Natural killer cell (primary cell): ENCODE data around the gene TM9SF4. TPM values are rescaled to one million over a fixed set of nuclear protein-coding genes. Genes with fewer than 3 reads are reported as not detected.

Source experiments
- ATAC-seq, 3 donors: fragments of 150-1000 bp in 2 of 3; fragments of 200-7000 bp in 1 of 3; cut with Tn5 transposase; 1 replicate in 1 of 3; 2 replicates in 2 of 3; pipeline ENCODE4 v1.10.0; 2021; ENCODE audit warnings: mild to moderate bottlenecking in 2 of 3, moderate library complexity in 2 of 3
- DNase-seq, 2 donors: peaks; one replicate each; pipeline versions ENCODE4 v3.0.0 to v3.0.0-alpha.2; 2013 to 2021; ENCODE audit warnings: mixed read lengths in 1 of 2
- H3K27ac ChIP-seq: one replicate; pipeline ENCODE4 v1.5.1; 2013; ENCODE audit warnings: mild to moderate bottlenecking, low read length
- H3K27me3 ChIP-seq: one replicate; pipeline ENCODE4 v1.6.1; 2013; ENCODE audit warnings: low read length; ENCODE audit not compliant: control insufficient read depth, insufficient read depth
- H3K36me3 ChIP-seq: one replicate; pipeline ENCODE4 v1.6.1; 2013; ENCODE audit warnings: low read length; ENCODE audit not compliant: control insufficient read depth, insufficient read depth
- H3K4me1 ChIP-seq: one replicate; pipeline ENCODE4 v1.6.1; 2013; ENCODE audit warnings: low read length; ENCODE audit not compliant: control insufficient read depth, insufficient read depth
- H3K4me3 ChIP-seq: one replicate; pipeline ENCODE4 v1.5.1; 2013; ENCODE audit warnings: low read length
- H3K9me3 ChIP-seq: one replicate; pipeline ENCODE4 v1.6.1; 2013; ENCODE audit warnings: low read length; ENCODE audit not compliant: control insufficient read depth, insufficient read depth
- H3K27ac Mint-ChIP-seq, 2 donors: one replicate each; pipeline ENCODE4 v1.8.0; 2022; ENCODE audit warnings: mild to moderate bottlenecking in 2 of 2, mixed read lengths in 2 of 2, moderate library complexity in 1 of 2
- H3K27me3 Mint-ChIP-seq, 2 donors: one replicate each; pipeline ENCODE4 v1.8.0; 2022; ENCODE audit warnings: low read depth in 2 of 2, mixed read lengths in 2 of 2
- H3K36me3 Mint-ChIP-seq: one replicate; pipeline ENCODE4 v1.8.0; 2022; ENCODE audit warnings: mixed read lengths
- H3K4me1 Mint-ChIP-seq, 2 donors: one replicate each; pipeline ENCODE4 v1.8.0; 2022; ENCODE audit warnings: mixed read lengths in 2 of 2
- H3K4me3 Mint-ChIP-seq: one replicate; pipeline ENCODE4 v1.8.0; 2022; ENCODE audit warnings: mild to moderate bottlenecking, moderate library complexity, mixed read lengths
- H3K9me3 Mint-ChIP-seq, 2 donors: one replicate each; pipeline ENCODE4 v1.8.0; 2022; ENCODE audit warnings: mixed read lengths in 2 of 2
- WGBS: methylation state at CpG from one replicate; pipeline ENCODE4 v1.1.7; 2013; ENCODE audit warnings: missing lambda C conversion rate; ENCODE audit not compliant: insufficient coverage; 5-methylcytosine and 5-hydroxymethylcytosine counted together
- intact Hi-C: fragments of 100-400 bp; cut with micrococcal nuclease; formaldehyde crosslinking; loops from one replicate; pipeline ENCODE4 v1.14.2; 2022
- total RNA-seq, 4 donors: library from RNA; stranded (reverse); fragments of 120-200 nt in 1 of 4; gene quantifications; one replicate each; pipeline versions ENCODE4 v1.2.3 to v1.2.4, GENCODE V29; 2013 to 2022
- TF ChIP-seq, protein P1 (sequence below): fragments of 200-600 bp; IDR thresholded peaks from one replicate; pipeline ENCODE4 v1.8.0; 2022; ENCODE audit warnings: antibody characterized with exemption

The TM9SF4 gene
- total RNA-seq, 3 donors from 2014 or later (not counting 1 experiment from before 2014, with no cell fraction given) = 35.8 to 42.8 (median 41.2) TPM

DNA sequence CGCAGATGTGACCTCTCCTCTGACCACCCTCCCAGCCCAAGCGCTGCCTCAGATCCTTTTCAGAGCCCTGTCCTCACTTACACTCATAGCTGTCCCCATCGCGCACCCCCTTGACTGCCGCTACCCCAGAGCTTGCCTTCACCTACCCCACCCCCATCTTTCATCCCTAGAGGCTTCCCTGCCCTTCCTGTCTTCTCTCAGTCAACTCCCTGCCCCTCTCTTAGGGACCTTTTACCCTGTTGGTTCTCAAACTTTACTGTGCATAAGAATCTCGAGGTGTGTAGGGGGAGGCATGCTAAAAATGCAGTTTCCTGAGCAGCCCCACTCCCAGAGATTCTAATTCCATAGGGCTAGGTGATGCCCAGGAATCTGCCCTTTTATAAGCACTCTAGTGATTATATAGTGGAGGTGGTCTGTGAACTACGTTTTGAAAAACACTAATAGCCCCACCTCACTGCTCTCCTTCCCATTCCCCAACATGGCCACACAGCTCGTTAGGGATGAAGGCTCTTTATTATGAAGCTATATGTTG, 725 bp downstream of the TM9SF4 start:
- ATAC-seq (no peak), DNase-seq (no peak)
- Histone ChIP-seq H3K27me3 (no peaks in the 10 kb centered on the region), H3K27ac (peak overlapping the region; percentile 89), H3K36me3 (no peaks in the 10 kb centered on the region), H3K9me3 (no peaks in the 10 kb centered on the region), H3K4me3 (peak overlapping the region; percentile 85), H3K4me1 (peaks cover 18% of the 10 kb centered on the region)
- peaks cover 30 to 44% of the 10 kb centered on the region in 2 donors for H3K4me1 Mint-ChIP-seq
- H3K27ac Mint-ChIP-seq = peak overlapping the region; percentile 98 to 99
- H3K9me3 Mint-ChIP-seq = no peaks in the 10 kb centered on the region
- H3K36me3 Mint-ChIP-seq = no peaks in the 10 kb centered on the region
- TF ChIP-seq, protein P1, sequence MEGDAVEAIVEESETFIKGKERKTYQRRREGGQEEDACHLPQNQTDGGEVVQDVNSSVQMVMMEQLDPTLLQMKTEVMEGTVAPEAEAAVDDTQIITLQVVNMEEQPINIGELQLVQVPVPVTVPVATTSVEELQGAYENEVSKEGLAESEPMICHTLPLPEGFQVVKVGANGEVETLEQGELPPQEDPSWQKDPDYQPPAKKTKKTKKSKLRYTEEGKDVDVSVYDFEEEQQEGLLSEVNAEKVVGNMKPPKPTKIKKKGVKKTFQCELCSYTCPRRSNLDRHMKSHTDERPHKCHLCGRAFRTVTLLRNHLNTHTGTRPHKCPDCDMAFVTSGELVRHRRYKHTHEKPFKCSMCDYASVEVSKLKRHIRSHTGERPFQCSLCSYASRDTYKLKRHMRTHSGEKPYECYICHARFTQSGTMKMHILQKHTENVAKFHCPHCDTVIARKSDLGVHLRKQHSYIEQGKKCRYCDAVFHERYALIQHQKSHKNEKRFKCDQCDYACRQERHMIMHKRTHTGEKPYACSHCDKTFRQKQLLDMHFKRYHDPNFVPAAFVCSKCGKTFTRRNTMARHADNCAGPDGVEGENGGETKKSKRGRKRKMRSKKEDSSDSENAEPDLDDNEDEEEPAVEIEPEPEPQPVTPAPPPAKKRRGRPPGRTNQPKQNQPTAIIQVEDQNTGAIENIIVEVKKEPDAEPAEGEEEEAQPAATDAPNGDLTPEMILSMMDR = no peak
- under 1% methylated on average over 5 of the region's 8 CpGs for WGBS
- intact Hi-C loops = no loop called here
- H3K27me3 Mint-ChIP-seq = no peaks in the 10 kb centered on the region
- H3K4me3 Mint-ChIP-seq = peak overlapping the region; percentile 92

DNA sequence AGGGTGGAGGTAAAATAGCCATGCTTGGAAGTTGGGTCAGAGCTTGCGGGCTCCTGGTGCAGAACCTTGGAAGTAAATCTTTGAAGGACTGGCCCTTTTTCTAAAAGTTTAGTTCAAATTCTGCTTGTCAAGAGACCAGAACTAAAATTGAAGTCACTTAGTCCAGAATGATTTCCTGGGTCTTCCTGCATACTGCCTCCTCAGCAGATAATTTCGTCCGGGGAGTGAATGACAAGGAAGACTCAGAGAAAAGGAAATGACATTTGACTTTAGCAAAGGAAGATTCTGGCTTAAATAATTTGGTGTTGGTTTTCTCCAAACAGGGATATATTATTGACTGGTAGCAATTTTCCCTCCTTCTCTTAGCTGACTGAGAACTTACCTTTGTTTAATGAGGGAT, 1.2 kb downstream of the TM9SF4 start:
- H3K27me3 ChIP-seq = no peaks in the 10 kb centered on the region
- H3K4me3 ChIP-seq = no peak overlapping the region
- 89% methylated on average over 3 of the region's 3 CpGs for WGBS
- no peak overlapping the region for H3K27ac ChIP-seq
- Mint-ChIP-seq H3K27ac (peak overlapping the region; percentile 98 to 99), H3K27me3 (no peaks in the 10 kb centered on the region), H3K9me3 (no peaks in the 10 kb centered on the region), H3K36me3 (no peaks in the 10 kb centered on the region), H3K4me3 (peak overlapping the region; percentile 92), H3K4me1 (peaks cover 33 to 48% of the 10 kb centered on the region in 2 donors)
- intact Hi-C loops = no loop called here
- ATAC-seq (no peak), DNase-seq (no peak)
- no peaks in the 10 kb centered on the region for H3K36me3 ChIP-seq
- peaks cover 18% of the 10 kb centered on the region for H3K4me1 ChIP-seq
- TF ChIP-seq, protein P1 = no peak
- no peaks in the 10 kb centered on the region for H3K9me3 ChIP-seq

DNA sequence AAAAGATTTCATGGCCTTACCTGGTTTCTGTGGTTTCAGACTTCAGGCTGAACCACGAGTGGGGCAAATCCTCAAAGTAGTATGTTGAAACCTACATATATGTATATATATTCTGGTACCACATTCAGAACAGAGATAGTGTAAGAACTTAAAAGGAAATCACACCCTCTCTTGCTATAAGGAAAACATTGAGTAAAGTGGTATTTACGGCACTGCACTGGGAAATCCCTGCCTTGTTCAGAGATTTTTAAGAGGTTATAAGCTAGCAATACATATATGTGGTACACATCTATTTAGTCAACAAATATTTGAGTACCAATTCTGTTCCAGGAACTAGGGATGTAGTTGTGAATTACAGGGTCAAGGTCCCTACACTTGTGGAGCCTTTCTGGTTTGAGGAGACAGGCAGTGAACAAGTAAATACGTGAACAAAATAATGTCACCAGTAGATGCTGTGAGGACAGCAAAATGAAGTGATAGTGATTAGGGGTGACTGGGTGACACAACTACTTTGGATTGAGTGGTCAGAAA, 1.7 kb downstream of the TM9SF4 start:
- ATAC-seq (no peak), DNase-seq (no peak)
- Mint-ChIP-seq H3K27ac (peak overlapping the region; percentile 98 to 99), H3K27me3 (no peaks in the 10 kb centered on the region), H3K4me1 (peaks cover 33 to 48% of the 10 kb centered on the region in 2 donors), H3K36me3 (no peaks in the 10 kb centered on the region), H3K4me3 (peak overlapping the region; percentile 92), H3K9me3 (no peaks in the 10 kb centered on the region)
- WGBS = 84% methylated on average over 1 of the region's 3 CpGs
- H3K9me3 ChIP-seq = no peaks in the 10 kb centered on the region
- H3K27me3 ChIP-seq = no peaks in the 10 kb centered on the region
- peaks cover 18% of the 10 kb centered on the region for H3K4me1 ChIP-seq
- TF ChIP-seq, protein P1 = no peak
- intact Hi-C loops = no loop called here
- H3K27ac ChIP-seq = no peak overlapping the region
- H3K4me3 ChIP-seq = no peak overlapping the region
- no peaks in the 10 kb centered on the region for H3K36me3 ChIP-seq

DNA sequence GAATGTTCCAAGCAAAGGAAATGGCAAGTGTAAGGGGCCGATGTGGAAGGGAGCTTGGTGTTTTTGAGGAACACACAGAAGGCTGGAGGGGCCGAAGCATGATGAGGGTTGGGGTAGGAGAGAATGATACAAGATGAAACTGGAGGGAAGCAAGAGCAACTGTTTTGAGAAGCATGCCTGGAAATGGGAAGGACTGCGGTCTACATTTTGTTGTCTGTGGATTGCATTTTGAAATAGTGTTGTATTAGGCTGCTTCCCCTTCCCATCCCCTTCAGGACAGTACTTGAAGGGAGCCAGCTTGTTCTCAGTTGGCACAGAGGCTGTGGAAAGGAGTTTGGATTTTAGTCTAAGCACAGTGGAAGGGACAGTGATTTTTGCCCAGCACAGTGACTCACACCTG, 2.2 kb downstream of the TM9SF4 start:
- TF ChIP-seq, protein P1 = no peak
- ATAC-seq (no peak), DNase-seq (no peak)
- H3K9me3 Mint-ChIP-seq = no peaks in the 10 kb centered on the region
- H3K36me3 Mint-ChIP-seq = no peaks in the 10 kb centered on the region
- no peaks in the 10 kb centered on the region for H3K27me3 Mint-ChIP-seq
- peaks cover 33 to 48% of the 10 kb centered on the region in 2 donors for H3K4me1 Mint-ChIP-seq
- peak overlapping the region; percentile 13 for H3K4me3 Mint-ChIP-seq
- Histone ChIP-seq H3K27me3 (no peaks in the 10 kb centered on the region), H3K27ac (peak overlapping the region; percentile 25), H3K36me3 (no peaks in the 10 kb centered on the region), H3K4me1 (peaks cover 18% of the 10 kb centered on the region), H3K9me3 (no peaks in the 10 kb centered on the region), H3K4me3 (no peak overlapping the region)
- intact Hi-C loops = no loop called here
- WGBS = 85% methylated on average over 2 of the region's 3 CpGs
- H3K27ac Mint-ChIP-seq = peak overlapping the region in 1 of 2 donors; percentile 99
